DMS114 treated with DMSO at 0.1 percent for 48 hours (cell line): ENCODE results near the gene FAM72B.
"Not testable (repeated sequence)": the region's sequence is repeated elsewhere in the genome, so short reads cannot be mapped to it uniquely, and the experiment has no call there.

Source experiments
- DNase-seq: peaks from one replicate; lab custom pipeline; 2025; ENCODE audit not compliant: unreplicated experiment; lab: John Stamatoyannopoulos, UW

The FAM72B gene

DNA sequence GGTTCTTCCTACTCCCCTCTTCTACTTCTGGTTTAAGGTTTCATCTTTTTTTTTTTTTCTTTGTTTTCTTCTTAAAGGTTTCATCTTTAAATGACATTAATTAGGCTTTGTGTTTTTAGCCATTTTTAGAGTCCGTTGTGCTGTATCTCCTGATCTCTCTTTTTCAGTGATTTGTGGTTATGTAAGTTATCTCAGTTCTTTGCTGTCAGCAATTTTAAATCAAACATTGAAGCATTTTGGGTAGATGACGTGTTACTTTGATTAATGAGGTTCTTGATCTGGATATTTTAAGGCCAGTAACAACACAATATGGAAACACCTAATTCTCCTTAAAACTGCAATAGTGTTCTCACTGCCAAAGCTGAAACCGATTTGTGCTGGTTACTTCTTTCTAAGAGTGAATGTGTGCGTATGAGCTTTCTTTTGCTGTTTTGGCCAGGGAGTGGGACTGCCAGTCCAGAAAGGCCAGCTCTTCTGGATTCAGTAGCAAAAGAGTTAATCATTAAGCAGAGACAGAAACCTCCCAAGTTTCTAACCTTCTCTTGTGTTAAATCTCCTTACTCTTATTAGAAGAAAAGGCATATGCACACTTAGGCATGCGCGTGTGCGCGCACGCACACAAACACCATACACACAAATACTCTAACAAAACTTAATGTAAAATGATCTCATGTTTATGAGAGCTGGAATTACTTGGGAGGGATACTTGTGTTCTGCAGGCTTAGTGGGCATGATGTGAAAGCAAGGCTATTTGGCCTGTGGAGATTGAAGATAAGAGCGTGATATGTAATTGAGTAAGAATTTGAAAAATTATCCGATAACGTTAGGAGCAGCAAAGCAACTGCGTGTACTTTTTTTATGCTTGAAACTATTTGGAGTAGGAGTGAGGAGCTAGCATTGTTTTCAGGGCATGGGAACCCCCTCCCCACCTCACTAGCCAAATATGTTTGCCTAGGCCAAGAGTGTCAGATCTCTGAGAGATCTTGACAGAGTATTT lies 17.1 kb upstream of the FAM72B start:
- not testable (repeated sequence) for DNase-seq

DNA sequence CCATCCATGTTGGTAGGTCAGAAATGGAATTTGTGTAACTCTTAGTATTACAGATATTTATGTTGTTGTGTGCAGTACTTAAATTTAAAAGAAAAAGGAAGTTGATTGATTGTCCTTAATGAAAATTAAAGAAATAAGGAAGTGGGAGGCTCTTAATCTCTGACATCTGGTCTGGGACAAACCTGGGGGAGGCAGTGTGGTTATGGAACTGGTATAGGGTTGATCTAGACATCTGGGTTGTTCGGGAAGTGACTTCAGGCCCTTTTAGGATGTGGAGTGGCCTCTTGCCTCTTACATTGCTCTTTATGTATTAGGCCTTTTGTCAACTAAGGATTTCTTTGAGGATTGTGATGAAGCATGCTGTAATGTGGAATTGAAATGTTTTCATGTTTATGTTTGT lies 16.1 kb upstream of the FAM72B start:
- not testable (repeated sequence) for DNase-seq

DNA sequence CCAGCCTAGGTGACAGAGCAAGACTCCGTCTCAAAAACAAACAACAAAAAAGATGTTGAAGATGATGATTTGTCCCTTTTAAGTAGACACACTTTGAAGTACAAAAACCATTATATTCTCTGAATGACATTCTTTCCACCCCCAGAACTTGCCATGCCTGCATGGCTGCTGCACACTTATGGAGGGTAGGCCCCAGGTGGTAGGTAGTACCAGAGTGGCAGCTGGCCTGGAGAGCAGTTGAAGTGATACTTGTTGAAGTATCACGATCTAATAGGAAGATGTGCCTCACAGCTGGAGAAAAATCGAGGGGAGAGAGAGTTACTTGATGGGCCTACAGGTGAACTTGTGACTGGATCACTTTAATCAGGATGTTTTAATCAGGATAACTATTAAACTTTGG lies 15.6 kb upstream of the FAM72B start:
- DNase-seq, result not testable (repeated sequence)

DNA sequence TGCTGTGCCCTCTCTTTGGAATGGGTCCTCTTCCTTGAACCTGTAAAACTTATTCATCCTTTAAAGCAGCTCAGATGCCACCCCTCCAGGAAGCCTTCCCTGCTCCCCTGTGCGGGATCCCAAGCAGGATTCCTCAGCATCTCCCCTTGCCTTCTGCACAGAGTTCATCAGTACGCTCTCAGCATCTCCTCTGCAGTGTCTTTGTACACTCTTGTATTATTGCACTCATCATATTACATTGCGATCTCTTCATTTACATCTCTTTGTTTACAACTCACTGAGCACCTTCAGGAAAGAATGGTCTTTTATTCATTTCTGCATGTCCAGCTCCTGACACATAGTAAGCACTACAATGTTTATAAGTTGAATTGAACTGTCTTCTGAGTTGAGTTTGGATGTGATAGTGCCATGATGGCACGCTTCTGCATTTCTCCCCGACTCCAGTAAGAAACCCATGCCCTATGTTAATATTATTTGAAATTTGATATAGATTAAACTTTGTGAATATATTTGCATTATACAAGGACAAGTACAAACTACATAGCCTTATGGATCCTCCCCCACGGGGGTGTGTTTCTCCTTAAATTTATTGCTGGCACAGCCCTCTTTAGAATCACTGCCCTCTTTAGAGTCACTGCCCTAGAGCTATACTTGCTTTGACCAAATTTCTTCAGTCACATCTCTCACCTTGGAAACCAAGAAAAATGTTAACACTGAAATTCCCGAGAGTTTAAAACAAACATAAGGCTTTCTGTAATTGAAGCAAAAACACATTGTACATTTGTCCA lies 13.1 kb upstream of the FAM72B start:
- not testable (repeated sequence) for DNase-seq

DNA sequence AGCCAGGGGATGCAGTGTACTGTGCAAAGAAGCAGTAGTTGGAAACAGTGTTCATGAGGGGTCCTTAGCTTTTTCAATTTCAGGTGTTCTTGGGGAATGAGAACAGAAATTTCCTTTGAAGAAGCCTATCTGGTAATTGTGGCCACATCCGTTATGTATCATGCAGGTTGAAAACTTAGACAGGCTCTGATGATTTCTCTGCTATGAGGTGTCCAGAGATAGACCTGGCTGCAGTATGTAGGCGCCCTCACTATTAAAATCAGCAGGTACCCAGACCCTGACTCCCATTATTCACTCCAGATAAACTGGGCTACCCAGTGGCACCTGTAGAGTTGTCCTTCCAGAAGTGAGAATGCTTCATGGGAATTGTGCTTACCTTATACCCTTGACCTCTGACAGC lies 8.4 kb upstream of the FAM72B start:
- not testable (repeated sequence) for DNase-seq

DNA sequence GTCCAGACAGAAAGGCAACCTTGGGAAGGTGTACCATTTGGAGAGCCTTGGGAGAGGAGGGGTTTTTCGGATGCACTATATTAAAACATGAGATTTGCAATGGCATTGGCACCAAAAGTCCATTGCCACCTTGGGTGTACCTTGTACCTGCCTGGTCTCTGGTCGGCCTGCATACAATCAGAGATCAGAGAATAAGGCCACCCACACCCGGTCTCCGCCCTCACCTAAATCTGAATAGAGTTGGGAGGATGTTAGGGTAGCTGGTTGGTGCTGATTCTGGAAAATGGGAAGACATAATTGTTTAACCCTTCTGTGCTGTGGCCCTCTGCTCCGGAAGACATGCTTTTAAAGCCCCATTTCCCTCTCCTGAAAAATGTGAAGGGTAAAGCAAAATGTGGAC lies 3.8 kb upstream of the FAM72B start:
- not testable (repeated sequence) for DNase-seq

DNA sequence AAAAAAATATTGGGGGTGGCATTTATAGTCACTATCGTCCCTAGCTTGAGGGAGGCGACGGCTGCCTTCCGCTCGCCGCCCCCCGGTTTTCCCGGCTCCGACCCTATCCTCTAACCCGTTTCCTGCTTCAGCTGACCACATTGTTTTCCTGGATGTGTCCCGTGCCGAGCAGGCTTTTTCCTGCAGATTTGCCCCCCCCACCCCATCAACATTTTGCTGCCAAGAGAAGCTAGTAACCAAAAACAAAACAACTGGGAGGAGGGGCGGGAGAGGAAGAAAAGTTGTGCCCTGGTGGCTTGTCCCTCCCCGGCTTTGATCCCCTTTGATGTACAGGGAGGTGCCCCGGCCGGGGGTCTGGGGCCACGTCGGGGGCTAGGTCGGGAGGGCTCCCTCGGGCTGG lies 2.1 kb upstream of the FAM72B start:
- DNase-seq, result not testable (repeated sequence)

DNA sequence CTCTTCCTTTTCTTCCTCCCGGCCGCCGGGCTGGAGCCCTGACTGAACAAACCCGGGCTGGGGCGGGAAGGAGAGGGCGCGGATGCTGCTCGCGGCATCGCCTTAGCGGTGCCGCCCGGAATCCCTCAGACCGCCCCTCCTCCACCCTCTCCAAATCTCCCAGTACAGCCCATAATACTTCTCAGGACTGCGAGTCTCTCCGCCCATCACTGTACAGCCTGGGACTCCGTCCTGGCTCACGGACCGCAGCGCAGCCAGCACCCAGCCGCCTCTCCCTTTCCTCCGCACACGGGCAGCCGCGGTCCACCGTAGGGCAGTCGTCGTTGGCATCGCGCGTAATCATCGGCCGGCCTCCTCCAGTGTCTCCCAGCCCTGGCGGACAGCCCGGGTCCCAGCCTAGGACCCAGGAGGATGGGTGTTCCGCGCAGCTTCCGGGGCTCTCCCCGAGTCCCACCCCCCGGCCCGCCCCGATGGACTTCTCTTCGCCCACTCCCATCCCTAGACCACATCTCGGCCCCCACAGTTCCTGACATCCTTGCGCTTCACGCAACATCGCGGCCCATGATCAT lies 1.1 kb upstream of the FAM72B start:
- DNase-seq, result not testable (repeated sequence)

DNA sequence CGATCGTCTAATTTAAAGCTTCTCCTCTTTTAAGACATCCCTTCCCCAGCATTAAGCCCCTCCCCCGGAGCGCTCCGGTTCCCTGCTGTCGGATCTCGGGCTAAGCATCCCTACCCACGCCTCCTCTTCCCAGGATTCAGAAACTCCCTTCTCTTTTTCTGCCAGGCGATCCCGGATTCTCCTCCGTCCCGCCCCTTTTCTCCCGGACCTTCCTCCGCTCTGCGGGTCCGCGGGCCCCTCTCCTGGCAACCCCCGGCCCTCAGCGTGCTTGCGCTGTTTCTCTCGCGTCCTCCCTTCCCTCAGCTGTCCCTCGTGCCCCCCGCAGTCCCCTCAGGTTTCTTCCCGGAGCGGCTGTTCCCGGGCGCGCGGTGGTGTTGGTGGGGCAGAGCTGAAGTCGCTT lies 273 bp downstream of the FAM72B start:
- DNase-seq, result not testable (repeated sequence)

DNA sequence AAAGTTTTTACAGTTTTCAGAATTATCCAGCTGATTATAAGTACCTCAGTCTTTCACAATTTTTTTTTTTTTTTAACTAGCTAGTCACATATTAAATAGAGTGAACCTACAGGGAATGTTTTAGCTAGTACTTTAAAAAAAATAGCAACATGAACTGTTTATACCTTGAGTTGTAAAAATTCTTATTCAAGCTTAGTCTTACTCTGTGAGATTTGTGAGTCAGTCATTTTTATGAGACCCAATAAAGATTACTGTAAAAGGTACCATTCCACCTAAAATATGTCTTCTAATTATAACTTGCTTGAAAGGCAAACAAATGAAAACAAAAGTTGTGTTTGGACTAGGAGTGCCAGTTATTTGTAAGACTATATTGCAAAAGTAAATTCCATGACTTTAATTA lies 5.9 kb downstream of the FAM72B start:
- not testable (repeated sequence) for DNase-seq

DNA sequence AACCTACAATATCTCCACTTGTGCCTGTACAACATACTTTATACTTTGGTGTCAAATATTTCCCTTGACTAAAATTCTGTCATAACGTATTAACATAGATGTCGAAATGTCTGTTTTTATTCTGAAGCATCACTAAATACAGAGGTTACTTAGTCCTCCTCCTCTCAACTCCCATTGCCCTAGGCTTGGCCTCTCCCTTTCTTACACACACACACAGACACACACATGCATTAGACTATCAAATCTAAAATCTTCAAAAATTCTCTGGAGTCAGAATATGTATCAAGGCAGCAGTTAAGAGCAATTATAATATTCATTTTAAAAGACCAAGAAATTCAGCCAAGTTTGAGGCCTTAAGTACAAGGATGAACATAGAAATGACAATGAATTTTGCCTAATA lies 7.5 kb downstream of the FAM72B start:
- DNase-seq, result not testable (repeated sequence)

DNA sequence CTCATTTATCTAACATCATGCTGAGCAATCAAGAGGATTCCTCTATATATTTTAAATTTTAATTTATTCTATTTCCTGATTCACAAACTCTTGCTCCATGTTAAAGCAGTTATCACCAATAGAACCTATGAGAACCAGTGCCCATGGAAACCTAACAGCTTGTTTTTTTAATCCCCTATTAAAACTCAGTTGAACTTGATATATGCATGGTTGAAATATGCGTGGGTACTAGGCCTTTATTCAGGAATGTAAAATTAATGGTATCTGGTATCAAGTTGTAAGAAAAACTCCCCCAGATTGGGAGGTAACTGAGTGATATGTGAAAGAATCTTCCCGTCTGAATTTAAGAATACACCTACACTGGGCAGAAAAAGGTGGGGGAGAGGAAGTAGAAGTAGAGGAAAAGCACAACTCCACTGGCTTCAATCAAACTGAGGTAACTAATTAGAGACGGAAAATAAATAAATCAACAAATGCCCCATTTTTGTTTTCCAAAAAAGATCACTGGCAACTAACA lies 15.9 kb downstream of the FAM72B start:
- not testable (repeated sequence) for DNase-seq

DNA sequence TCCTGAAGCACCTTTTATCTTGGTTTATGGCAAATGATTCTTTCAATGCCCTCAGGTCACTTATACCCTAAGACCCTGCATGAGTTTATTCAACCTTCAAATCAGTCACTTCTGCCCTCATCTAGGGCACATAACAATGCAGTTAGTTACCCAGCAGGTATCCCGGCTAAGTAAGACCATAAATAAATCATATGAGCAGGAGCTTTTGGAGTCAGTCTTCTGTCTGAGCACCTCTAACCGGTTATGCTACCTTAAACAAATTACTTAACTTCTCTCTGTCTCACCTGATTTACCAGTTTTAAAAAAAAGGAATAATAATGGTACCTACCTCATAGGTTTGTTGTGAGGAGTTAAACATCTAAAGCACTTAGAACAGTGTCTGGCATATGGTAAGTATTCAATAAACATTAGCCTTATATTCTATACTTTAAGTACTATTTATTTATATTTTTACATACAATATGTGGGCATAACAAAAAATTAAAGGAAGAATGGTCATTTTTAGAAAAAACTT lies 16.9 kb downstream of the FAM72B start:
- DNase-seq, result not testable (repeated sequence)

DNA sequence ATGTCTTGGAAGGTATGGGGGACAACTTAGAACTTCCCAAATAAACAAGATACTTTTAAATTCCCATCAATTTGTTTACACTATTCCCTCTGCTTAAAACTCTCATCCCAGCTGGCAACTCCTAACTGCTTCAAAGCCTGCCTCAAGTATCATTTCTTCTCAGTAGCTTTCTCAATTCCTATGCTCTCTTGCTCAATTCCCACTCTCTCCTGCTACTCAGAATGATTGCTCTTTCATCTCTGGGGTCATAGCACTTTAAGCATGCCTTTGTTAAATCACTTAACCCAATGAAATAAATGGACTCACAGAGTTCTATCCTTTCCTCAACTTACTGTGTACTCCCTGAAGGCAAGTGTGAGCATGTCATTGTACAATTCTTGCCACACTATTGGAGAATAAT lies 18.8 kb downstream of the FAM72B start:
- not testable (repeated sequence) for DNase-seq

DNA sequence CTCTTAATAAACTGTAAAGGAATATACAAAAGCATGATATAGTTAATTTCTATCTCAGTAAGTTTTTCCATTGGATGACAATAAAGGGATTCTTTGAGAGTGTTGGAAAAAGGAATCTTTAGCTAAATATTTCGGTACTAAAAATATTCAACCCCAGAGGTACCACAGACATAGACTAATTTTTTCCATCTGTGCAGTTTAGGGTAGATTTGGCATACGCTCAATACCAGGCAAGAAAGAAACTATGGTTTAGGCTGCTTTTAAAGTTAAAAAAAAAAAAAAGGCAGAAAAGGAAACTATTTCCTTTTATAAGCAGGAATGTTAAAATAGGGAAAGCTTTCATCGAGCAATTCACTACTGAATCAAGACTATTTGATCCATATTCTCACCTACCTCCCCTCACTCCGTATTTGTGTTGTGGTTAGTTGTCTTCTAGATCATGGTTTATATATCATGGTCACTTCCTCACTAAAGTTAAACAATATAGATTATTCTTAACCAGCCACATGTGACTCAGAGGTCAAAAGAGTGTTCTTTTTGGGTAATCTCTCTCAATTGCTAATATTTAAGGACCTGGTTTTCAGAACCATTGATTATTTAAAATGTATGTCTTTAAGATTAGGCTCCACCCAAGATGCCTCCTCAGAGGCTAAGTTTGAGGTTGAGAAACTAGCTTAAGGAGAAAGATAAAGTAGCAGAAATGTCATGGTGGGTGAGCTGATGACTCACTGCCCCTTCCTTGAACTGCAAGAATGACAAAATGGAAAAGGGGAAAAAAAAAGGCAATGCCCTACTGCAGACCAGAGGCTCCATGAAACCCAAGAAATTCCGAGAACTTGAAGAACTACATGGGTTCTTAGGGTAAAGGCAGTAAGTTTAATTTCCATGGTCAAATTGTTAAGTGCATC lies 20.0 kb downstream of the FAM72B start:
- DNase-seq, result not testable (repeated sequence)

DNA sequence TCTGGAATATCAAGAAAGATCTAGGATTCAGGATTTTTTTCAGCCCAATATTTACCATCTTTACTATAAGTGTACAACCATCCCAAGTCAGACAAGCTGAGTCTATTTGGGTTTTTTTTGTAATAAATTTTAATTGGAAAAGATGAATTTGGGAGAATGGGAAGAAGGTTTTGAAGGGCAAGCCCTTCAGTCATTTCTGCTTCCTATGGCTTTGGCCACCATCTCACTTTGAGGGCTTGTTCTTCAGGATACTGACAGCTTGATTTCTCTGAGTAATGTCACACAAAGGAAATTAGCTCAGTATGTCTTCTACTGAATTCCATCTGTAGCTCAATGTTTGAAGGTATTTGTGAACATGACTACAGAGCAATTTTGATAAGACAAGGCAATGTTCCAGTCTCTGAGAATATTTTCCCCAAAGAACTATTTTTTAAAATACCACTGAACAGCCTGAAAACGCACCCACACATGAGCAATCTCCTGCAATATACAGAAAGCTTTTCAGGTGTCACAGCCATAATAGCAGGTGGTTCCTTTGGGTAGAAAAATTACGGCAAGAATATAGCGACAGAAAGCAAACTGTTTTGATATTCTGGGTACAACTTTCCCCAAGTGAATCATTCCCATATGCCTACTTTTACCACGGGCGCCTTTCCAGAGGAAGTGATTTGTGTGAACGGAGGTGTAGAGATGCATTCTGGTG lies 22.8 kb downstream of the FAM72B start:
- DNase-seq, result not testable (repeated sequence)

DNA sequence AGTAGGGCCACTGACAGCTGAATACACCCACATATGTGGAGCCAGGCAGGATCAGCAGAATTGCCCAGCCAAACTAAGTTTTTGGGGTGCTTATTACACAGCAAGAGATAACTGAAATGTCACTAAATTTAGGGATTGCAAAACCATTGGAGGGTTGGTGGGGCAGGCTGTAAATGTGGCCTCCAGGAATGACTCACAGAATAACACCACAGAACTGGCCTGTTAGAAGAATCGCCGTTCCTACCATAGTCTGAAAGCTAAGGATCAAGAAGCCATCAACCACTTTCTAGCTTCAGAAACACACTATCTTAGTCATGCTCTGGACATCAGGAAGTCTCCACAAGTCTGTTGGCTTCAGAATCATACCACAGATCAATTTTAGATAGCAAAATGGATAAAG lies 24.0 kb downstream of the FAM72B start:
- DNase-seq, result not testable (repeated sequence)

DNA sequence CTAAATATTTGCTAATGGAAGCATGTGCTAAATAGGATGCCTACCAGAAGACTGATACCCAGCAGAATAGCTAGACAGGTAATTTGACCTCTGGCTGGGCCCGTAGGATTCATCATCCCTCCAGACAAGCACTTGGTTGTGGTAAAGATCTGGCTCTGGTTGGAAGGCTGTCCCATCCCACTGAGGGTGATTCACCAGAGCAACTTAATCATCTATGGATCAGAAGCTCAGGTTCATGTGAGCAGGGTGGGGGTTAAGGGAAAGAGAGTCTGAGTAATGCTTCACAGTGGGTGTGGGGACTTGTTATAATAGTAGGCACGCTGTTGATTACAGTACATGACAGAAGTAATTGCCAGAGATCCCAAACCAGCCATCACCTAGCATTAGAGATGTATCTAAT lies 26.5 kb downstream of the FAM72B start:
- DNase-seq, result not testable (repeated sequence)

DNA sequence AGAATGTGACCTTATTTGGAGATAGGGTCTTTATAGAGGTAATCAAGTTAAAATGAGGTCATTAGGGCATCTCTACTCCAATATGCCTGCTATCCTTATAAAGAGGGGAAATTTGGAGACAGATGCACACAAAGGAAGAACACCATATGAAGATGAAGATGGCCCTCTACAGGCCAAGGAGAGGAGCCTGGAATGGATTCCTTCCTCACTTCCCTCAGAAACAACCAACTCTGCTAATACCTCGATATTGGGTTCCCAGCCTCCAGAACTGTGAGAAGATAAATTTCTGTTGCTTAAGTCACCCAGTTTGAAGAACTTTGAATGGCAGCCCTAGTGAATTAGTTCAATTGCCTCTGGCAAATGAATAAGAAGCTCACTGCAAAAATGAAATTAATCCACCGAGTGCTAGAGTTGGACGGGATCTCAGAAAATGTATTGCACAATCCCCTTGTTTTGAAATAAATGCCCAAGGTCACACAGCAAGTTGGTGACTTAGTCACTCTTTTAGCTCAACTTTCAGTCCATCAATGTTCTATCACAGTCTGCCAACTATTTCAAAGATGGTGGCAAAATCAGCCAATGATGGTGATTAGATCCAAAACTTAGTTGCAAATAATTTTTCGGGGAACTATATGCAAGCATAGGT lies 27.1 kb downstream of the FAM72B start:
- DNase-seq, result not testable (repeated sequence)
